ENCODE results near the gene PTK6.
"Not testable (repeated sequence)": the region's sequence is repeated elsewhere in the genome, so short reads cannot be mapped to it uniquely, and the experiment has no call there.

PTK6 gene

DNA sequence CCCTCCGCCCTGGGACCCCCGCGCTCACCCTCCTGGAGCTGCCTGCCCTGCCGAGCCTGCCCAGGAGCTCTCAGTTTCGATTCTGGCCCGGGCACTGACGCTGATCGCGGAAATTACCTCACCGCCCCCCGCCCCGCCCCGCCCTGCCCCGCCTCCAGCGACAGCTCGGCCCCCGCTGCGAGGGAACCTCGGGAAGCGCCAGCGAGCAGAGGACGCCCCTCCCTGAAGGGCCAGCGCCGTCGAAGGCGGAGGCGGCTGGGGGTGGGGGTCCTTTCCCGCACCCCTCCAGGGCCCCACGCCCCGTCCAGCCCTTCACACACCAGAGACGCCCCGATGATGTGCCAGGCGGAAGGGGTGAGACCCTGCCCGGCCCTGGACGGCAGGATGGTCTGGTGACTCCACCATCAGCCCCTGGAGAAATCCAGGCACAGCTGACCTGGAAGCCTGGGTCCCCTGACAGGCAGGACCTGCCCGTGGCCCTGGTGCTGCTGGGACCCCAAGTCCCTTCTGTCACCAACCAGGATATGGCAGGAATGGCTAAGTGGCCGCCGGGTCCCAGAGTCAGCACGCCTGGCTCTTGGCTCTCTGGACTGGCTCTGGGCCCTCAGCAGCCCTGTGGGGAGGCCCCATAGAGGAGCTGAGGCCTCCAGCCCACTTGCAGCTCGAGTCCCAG lies 37.1 kb upstream of the PTK6 start, which contains the start of gene HELZ2:
TSS of gene HELZ2 (minus strand) at position 84 of the 673 bp plus-strand sequence. CDS start 1,854 bp downstream, outside the sequence.
- intact Hi-C loops (cut with DNase I; ENCODE audit: low total_unique reads), result no loop called here
- peak; percentile 68 to 84 for DNase-seq

GRCh38 chr20:63573647-63574131 lies 36.5 kb upstream of the PTK6 start:
- H3K27ac ChIP-seq, result peak overlapping the region; percentile 64 to 80
- H3K4me3 ChIP-seq, result peak overlapping the region; percentile 64 to 98
- H3K36me3 ChIP-seq, result peaks cover 0 to 5% (median 0%) of the 10 kb centered on the region in 3 donors
- DNase-seq, result no peak
- peaks cover 0 to 18% (median 15%) of the 10 kb centered on the region in 4 donors for H3K4me1 ChIP-seq
- H3K27me3 ChIP-seq, result peaks cover 0 to 14% of the 10 kb centered on the region in 2 donors
- intact Hi-C loops (cut with DNase I; ENCODE audit: low total_unique reads), result no loop called here
- no peak for TF ChIP-seq CTCF (IDR thresholded peaks at IDR 0.05)
- H3K9me3 ChIP-seq, result no peaks in the 10 kb centered on the region

More for the DNA sequence above, 37.1 kb upstream of the PTK6 start, which contains the start of gene HELZ2:
- Histone ChIP-seq H3K27me3 (peaks cover 0 to 20% of the 10 kb centered on the region in 2 donors), H3K4me1 (peaks cover 0 to 18% (median 15%) of the 10 kb centered on the region in 4 donors), H3K9me3 (no peaks in the 10 kb centered on the region), H3K36me3 (peaks cover 0 to 5% (median 0%) of the 10 kb centered on the region in 3 donors), H3K27ac (peak within 1 kb of the TSS; percentile 64 to 80), H3K4me3 (peak within 1 kb of the TSS; percentile 64 to 98)
- no peak for TF ChIP-seq CTCF (IDR thresholded peaks at IDR 0.05)

GRCh38 chr20:63572788-63573646 lies 35.8 kb upstream of the PTK6 start:
- intact Hi-C loops (cut with DNase I; ENCODE audit: low total_unique reads), result no loop called here
- H3K9me3 ChIP-seq, result no peaks in the 10 kb centered on the region
- H3K4me3 ChIP-seq, result peak overlapping the region; percentile 64 to 98
- H3K36me3 ChIP-seq, result peaks cover 0 to 5% (median 0%) of the 10 kb centered on the region in 3 donors
- peaks cover 0 to 18% (median 15%) of the 10 kb centered on the region in 4 donors for H3K4me1 ChIP-seq
- DNase-seq, result no peak
- peaks cover 0 to 9% of the 10 kb centered on the region in 2 donors for H3K27me3 ChIP-seq
- peak overlapping the region; percentile 64 to 80 for H3K27ac ChIP-seq
- no peak for TF ChIP-seq CTCF (IDR thresholded peaks at IDR 0.05)

GRCh38 chr20:63572071-63572787 lies 35.1 kb upstream of the PTK6 start:
- Histone ChIP-seq H3K27me3 (peaks cover 0 to under 1% of the 10 kb centered on the region in 2 donors), H3K27ac (no peak overlapping the region), H3K4me1 (peaks cover 0 to 18% (median 15%) of the 10 kb centered on the region in 4 donors), H3K9me3 (no peaks in the 10 kb centered on the region), H3K36me3 (peaks cover 0 to 9% (median 0%) of the 10 kb centered on the region in 3 donors), H3K4me3 (no peak overlapping the region)
- intact Hi-C loops (cut with DNase I; ENCODE audit: low total_unique reads), result no loop called here
- no peak for TF ChIP-seq CTCF (IDR thresholded peaks at IDR 0.05)
- no peak for DNase-seq

GRCh38 chr20:63571087-63571478 lies 33.9 kb upstream of the PTK6 start:
- Histone ChIP-seq H3K36me3 (peaks cover 0 to 17% (median 0%) of the 10 kb centered on the region in 3 donors), H3K4me1 (peaks cover 0 to 18% (median 15%) of the 10 kb centered on the region in 4 donors)
- H3K9me3 ChIP-seq; H3K4me3 ChIP-seq; intact Hi-C loops (cut with DNase I; ENCODE audit: low total_unique reads); DNase-seq; H3K27ac ChIP-seq; H3K27me3 ChIP-seq: not testable (repeated sequence)

Data from tibial artery (tissue), 4 donors.